Measurements from ENCODE around the gene DGLUCY.
A peak's percentile ranks its signal among the peaks of the same experiment; 100 is the strongest.

The DGLUCY gene

DNA sequence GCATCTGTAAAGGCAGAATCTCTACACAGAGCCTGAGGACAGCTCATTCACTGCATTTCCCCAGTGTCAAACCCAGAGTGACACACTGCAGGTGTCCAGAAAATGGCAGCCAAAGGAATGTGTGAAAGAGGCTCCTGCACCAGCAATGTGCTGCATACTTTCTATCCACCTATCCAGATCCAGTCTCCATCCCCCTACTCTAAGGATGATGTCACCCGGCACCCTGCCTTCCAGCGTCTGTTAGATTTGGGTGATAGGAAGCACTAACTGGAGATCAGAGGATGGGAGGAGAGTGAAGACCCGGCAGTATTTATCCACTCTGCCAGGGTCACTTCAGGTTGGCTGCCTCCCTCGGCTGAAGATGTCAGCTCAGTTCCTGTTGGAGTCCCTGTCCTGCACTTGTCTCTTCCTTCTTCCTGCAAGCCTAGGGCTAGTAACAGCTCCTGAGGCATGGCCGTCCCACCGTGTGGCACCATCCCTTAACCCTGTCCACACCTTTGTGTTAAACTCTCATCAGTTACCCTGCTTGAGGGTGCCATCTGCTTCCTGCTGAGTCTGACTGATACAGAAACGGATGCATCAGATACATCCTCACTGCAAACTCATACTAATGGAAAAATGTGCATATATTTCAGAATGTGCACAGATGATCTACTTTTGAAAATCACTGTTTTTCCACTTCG, 143.6 kb downstream of the DGLUCY start:
- no peak for TF ChIP-seq EZH2 (IDR thresholded peaks at IDR 0.05; ENCODE audit: borderline replicate concordance, low read depth, low read length, severe bottlenecking)
- DNase-seq = no peak
- Histone ChIP-seq H3K4me3 (ENCODE audit: low read depth in 1 of 2, low read length in 2 of 2) (no peak overlapping the region), H3K9me3 (ENCODE audit: insufficient read depth, low read length, severe bottlenecking) (peaks cover 2% of the 10 kb centered on the region), H4K20me1 (ENCODE audit: insufficient read depth, low read length) (no peaks in the 10 kb centered on the region), H3K79me2 (ENCODE audit: insufficient read depth, low read length) (no peaks in the 10 kb centered on the region), H3K27me3 (ENCODE audit: insufficient read depth, low read length, poor library complexity) (no peaks in the 10 kb centered on the region), H3K27ac (ENCODE audit: low read length) (peak overlapping the region; percentile 23), H3K36me3 (ENCODE audit: insufficient read depth, low read length) (no peaks in the 10 kb centered on the region), H3K4me1 (ENCODE audit: insufficient read depth, low read length) (peaks cover 42% of the 10 kb centered on the region), H3K4me2 (ENCODE audit: insufficient read depth, low read length) (no peak overlapping the region), H2AFZ (ENCODE audit: low read depth, low read length) (no peak overlapping the region), H3K9ac (ENCODE audit: low read depth, low read length) (no peak overlapping the region)
- ATAC-seq (ENCODE audit: insufficient read depth, low read depth) = no peak

DNA sequence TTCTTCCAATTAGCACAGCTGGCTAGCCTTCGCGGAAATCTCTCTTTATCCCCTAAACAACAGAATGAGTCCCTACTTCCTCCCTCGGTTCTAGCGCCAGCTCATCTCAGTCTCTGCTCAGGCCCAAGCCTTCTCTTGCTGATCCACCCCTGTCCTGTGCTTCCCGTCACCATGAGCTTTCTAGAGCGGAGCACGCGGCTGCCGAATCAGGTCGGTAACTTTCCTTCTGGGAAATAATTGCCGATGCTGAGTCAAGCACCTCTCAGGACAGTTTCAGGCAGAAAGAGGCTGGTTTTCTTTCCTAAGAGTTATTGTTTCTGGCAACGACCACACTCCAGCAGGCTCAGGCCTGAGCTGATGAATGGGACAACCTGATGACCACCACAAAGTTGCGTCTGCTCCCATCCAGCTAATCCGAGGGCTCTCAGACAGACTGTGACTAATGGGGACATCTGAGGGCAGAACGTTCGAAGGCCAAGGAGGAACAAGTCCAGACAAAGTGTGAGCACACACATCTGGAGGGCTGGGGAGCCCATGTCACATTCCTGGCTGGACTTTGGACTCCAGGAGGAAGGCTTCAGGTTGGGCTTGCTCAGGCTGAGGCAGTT, 144.2 kb downstream of the DGLUCY start:
- no peak for DNase-seq
- no peak overlapping the region for H2AFZ ChIP-seq (ENCODE audit: low read depth, low read length)
- no peak overlapping the region for H3K27ac ChIP-seq (ENCODE audit: low read length)

DNA sequence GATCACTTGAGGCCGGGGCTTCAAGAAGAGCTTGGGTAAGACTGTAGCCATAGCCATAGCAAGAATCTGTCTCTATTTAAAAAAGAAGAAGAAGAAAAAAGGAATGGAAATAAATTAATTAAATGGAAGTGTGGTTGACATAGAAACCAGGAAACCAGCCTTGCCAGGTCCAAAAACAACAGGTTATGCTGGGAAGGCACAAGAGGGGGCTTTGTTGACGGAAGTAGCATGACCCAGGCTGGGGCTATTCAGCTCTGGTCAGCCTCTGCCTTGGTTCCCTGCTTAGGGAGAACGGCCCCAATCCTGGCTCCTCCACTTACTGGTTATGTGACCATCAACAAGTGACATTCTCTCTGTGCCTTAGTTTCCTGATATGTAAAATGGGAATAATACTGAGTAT, 145.0 kb downstream of the DGLUCY start:
- DNase-seq = no peak
- Histone ChIP-seq H4K20me1 (ENCODE audit: insufficient read depth, low read length) (no peaks in the 10 kb centered on the region), H3K27me3 (ENCODE audit: insufficient read depth, low read length, poor library complexity) (no peaks in the 10 kb centered on the region), H3K9me3 (ENCODE audit: insufficient read depth, low read length, severe bottlenecking) (peaks cover 2% of the 10 kb centered on the region), H3K4me1 (ENCODE audit: insufficient read depth, low read length) (peaks cover 40% of the 10 kb centered on the region), H3K4me3 (ENCODE audit: low read depth in 1 of 2, low read length in 2 of 2) (no peak overlapping the region), H3K36me3 (ENCODE audit: insufficient read depth, low read length) (no peaks in the 10 kb centered on the region), H2AFZ (ENCODE audit: low read depth, low read length) (no peak overlapping the region), H3K9ac (ENCODE audit: low read depth, low read length) (no peak overlapping the region), H3K27ac (ENCODE audit: low read length) (no peak overlapping the region), H3K79me2 (ENCODE audit: insufficient read depth, low read length) (no peaks in the 10 kb centered on the region), H3K4me2 (ENCODE audit: insufficient read depth, low read length) (no peak overlapping the region)
- TF ChIP-seq EZH2 (IDR thresholded peaks at IDR 0.05; ENCODE audit: borderline replicate concordance, low read depth, low read length, severe bottlenecking) = no peak
- TF ChIP-seq, protein P1, sequence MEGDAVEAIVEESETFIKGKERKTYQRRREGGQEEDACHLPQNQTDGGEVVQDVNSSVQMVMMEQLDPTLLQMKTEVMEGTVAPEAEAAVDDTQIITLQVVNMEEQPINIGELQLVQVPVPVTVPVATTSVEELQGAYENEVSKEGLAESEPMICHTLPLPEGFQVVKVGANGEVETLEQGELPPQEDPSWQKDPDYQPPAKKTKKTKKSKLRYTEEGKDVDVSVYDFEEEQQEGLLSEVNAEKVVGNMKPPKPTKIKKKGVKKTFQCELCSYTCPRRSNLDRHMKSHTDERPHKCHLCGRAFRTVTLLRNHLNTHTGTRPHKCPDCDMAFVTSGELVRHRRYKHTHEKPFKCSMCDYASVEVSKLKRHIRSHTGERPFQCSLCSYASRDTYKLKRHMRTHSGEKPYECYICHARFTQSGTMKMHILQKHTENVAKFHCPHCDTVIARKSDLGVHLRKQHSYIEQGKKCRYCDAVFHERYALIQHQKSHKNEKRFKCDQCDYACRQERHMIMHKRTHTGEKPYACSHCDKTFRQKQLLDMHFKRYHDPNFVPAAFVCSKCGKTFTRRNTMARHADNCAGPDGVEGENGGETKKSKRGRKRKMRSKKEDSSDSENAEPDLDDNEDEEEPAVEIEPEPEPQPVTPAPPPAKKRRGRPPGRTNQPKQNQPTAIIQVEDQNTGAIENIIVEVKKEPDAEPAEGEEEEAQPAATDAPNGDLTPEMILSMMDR (IDR thresholded peaks at IDR 0.05; ENCODE audit: borderline replicate concordance, extremely low read depth, low read length, poor library complexity, severe bottlenecking) = no peak
- ATAC-seq (ENCODE audit: insufficient read depth, low read depth) = no peak

More for the DNA sequence above, 144.2 kb downstream of the DGLUCY start:
- no peaks in the 10 kb centered on the region for H4K20me1 ChIP-seq (ENCODE audit: insufficient read depth, low read length)
- H3K79me2 ChIP-seq (ENCODE audit: insufficient read depth, low read length) = no peaks in the 10 kb centered on the region
- H3K4me3 ChIP-seq (ENCODE audit: low read depth in 1 of 2, low read length in 2 of 2) = no peak overlapping the region
- H3K9ac ChIP-seq (ENCODE audit: low read depth, low read length) = no peak overlapping the region
- ATAC-seq (ENCODE audit: insufficient read depth, low read depth) = no peak
- H3K4me2 ChIP-seq (ENCODE audit: insufficient read depth, low read length) = no peak overlapping the region
- H3K9me3 ChIP-seq (ENCODE audit: insufficient read depth, low read length, severe bottlenecking) = peaks cover 2% of the 10 kb centered on the region
- H3K27me3 ChIP-seq (ENCODE audit: insufficient read depth, low read length, poor library complexity) = no peaks in the 10 kb centered on the region
- H3K4me1 ChIP-seq (ENCODE audit: insufficient read depth, low read length) = peaks cover 42% of the 10 kb centered on the region
- H3K36me3 ChIP-seq (ENCODE audit: insufficient read depth, low read length) = no peaks in the 10 kb centered on the region
- TF ChIP-seq, protein P1 (IDR thresholded peaks at IDR 0.05; ENCODE audit: borderline replicate concordance, extremely low read depth, low read length, poor library complexity, severe bottlenecking) = no peak

DNA sequence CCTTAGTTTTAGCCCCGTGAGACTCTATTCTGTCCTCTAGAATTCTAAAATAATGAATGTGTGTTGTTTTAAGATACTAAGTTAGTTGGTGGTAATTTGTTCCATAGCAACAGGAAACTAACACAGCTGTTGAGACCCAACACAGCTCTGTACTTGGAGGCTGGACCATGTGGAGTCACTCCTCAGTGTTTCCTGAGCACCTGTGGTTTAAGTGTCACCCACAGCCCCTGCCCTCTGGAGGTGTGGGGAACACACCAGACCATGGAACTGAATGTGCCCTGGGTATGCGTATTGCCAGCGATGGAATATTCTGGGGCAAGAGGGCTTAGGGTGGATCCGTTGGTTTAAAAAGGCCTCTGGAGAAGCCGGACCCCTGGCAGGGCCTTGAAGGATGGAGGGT, 147.2 kb downstream of the DGLUCY start:
- peaks cover 17% of the 10 kb centered on the region for H3K4me1 ChIP-seq (ENCODE audit: insufficient read depth, low read length)
- DNase-seq (peak; percentile 68), ATAC-seq (ENCODE audit: insufficient read depth, low read depth) (peak; percentile 84)
- peaks cover 2% of the 10 kb centered on the region for H3K9me3 ChIP-seq (ENCODE audit: insufficient read depth, low read length, severe bottlenecking)
- TF ChIP-seq, protein P1 (IDR thresholded peaks at IDR 0.05; ENCODE audit: borderline replicate concordance, extremely low read depth, low read length, poor library complexity, severe bottlenecking) = no peak
- no peak for TF ChIP-seq EZH2 (IDR thresholded peaks at IDR 0.05; ENCODE audit: borderline replicate concordance, low read depth, low read length, severe bottlenecking)
- H3K79me2 ChIP-seq (ENCODE audit: insufficient read depth, low read length) = no peaks in the 10 kb centered on the region
- no peaks in the 10 kb centered on the region for H3K36me3 ChIP-seq (ENCODE audit: insufficient read depth, low read length)
- peak overlapping the region; percentile 44 for H3K27ac ChIP-seq (ENCODE audit: low read length)
- no peaks in the 10 kb centered on the region for H4K20me1 ChIP-seq (ENCODE audit: insufficient read depth, low read length)
- no peaks in the 10 kb centered on the region for H3K27me3 ChIP-seq (ENCODE audit: insufficient read depth, low read length, poor library complexity)
- H3K4me3 ChIP-seq (ENCODE audit: low read depth in 1 of 2, low read length in 2 of 2) = no peak overlapping the region
- no peak overlapping the region for H2AFZ ChIP-seq (ENCODE audit: low read depth, low read length)
- H3K9ac ChIP-seq (ENCODE audit: low read depth, low read length) = no peak overlapping the region
- no peak overlapping the region for H3K4me2 ChIP-seq (ENCODE audit: insufficient read depth, low read length)

Measured in DND-41 (cell line).